Stimulated activated CD4-positive, alpha-beta T cell treated with anti-CD3 and anti-CD28 coated beads, Interleukin-1b, Interleukin-23, amount 100 ng/mL, for 4 hours (primary cell): ENCODE measurements around the gene IQSEC1.
A peak's percentile ranks its signal among the peaks of the same experiment; 100 is the strongest.

Experiments used
- DNase-seq, 2 donors: peaks; one replicate each; pipeline ENCODE4 v3.0.0-alpha.2; 2020; ENCODE audit warnings: low read depth in 2 of 2

Gene IQSEC1

DNA sequence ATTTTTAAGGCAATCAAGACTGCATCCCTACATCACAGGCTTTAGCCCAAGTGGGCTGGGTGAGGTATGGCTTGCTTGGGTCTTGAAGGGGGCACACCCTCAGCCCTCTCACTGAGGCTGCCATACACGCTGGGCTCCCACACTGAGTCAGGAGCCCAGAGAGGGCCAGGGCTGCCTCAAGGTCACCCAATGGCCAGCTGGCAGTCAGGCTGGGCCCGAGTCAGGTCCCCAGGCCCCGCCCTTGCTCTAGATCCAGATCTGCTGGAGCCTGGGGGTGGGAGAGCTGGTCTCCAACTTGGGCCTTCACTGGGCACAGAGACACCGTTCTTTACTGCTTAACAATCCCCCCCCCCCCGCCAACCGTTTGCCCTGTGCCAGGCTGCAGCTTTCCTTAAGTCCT lies 88.1 kb downstream of the IQSEC1 start:
- DNase-seq = no peak

DNA sequence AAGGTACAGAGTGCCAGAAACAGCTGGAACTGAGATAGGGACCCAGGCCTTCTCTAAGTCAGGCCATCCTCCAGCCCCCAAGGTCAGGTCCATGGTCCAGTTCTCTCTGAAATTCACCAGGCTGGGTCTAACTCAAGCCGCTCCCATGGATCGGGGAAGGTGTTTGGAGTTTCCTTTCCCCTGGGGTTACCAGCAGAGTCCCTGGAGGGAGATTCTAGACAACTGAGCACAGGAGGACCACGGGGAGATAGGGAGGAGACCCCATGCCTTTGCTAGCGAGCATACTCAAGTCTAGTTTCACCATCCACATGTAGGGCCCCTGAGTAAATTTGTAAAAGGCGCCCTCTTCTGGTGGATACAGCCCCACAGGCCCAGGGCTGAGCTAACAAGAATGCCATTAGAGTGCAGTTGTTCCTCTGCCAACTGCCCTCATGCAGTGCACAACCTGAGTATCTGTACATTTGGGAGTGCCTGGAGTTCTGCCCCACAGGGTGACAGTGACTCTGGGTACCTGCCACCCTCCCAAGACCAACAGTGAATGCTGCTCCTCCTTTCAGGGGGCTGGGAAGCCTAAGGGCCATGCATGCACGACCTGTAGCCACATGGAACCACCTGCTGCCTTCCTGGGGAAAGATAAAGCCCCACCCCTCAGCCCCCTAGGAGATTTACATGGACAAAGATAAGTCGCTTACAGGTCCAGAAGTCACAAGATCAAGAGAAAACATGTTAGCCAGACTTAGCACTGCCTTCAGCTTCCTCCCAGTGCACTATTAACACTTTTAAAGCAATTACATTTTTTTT lies 89.0 kb downstream of the IQSEC1 start:
- DNase-seq = peak; percentile 41

DNA sequence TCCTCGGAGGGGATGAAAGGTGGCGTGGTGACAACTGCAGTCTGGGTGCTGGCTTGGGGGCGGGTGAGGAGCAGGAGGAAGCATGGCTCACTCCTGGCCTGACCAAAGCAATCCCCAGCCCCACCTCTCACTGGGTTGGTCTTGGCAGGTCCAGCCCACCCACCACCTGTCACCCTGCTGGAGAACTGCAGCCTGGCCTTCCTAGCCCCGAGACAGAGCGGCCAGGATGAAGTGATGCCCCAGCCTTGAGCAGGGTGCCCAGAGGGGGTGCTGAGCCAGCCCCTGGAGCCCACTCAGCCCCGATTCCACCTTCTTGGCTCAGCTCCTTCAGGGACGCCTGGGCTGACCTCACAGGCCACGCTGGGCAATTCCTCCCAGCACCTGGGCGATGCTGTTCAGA lies 89.9 kb downstream of the IQSEC1 start:
- DNase-seq = no peak

DNA sequence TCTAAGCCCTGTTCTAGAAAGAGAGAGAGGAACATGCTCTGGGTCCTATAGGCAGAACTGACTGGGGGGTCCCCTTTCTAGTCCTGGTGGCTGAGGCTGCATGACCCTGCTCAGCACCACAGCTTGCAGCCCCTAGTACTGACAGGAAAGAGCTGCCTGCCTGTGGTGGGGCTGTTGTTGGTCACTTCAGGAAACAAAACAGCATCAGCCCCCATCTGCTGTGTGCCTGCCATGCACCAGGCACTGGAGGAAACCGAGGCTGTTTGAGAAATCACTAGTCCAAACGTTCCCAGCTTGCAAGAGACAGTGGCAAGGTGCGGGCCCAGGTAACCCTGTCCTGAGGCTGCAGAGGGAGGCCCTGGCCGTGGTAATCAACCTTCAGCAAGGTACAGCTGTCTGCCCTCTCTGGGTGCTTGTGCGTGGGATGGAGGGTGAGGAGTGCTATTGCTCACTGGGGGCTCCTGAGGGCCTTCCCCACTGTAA lies 90.6 kb downstream of the IQSEC1 start:
- DNase-seq = no peak

DNA sequence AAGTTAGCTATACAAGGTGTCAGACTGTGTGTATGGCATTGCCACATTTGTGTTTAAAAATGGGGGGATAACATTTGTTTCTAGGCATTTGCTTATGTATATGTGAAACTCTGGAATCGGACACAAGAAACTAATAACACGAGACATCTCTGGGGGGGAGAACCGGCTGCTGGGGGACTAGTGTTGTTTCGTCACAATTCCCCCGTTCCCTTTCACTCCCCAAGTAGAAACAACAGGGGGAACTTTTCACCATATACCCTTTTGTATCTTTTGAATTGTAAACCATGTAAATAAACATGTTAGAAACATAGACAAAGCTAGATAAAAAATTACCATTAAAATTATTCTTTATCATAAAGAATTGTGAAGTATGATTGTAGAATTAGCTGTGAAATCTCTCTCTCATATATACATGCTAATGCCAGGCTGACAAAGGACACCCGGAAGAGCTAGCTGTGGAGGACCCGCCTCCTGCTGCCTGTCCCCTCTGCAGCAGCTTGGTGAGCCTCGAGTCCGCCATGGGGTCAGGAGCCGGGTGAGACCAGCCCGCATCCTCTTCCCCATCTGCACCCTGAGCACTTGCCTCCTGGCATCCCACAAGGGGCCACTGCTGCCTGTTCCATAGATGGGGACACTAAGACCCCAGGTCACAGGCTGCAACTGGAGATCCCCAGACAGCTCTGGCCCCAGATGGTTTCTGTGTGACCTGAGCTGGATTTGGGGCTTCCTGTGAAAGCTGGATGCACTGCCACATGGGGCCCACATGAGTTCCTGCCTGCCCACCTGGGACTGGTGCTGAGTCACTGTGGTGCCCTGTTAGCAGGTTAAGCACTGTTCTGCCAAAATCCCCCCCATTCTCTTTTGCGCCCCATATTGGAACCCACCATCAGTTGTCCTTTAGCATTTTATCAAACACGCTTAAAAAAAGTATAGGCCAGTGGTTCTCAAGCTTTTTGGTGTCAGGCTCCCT lies 91.6 kb downstream of the IQSEC1 start:
- DNase-seq = no peak

DNA sequence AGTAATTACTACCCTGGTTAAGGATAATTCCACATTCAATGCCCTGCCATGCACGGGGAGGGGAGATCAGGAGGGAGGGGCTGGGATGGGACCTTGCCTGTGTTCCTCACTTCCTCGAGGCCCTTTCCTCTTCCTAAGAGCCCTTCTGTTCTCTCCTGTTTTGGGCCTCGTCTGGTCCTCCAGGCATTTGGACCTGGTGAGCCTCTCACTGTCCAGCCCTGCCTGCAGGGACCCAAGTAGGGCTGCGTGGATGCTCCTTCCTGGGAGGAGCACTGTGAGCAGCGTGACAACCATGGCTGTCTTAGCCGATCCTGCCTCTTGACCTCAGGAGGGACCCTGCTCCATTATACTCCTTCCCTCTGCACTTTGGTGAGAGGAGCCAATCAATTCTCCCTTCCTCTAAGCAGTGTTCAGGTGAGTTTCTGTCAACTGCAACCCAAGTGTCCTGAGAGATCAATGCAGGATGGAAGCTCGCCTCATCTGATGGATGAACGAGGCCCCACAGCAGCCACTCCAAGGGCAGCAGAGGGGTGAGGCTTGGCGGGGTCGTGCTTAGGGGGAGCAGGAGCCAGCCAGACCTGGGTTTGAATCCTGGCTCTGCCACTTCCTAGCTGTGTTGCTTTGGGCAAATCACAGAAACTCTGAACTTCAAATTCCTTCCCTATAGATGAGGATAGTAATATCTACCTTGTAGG lies 92.5 kb downstream of the IQSEC1 start:
- no peak for DNase-seq

DNA sequence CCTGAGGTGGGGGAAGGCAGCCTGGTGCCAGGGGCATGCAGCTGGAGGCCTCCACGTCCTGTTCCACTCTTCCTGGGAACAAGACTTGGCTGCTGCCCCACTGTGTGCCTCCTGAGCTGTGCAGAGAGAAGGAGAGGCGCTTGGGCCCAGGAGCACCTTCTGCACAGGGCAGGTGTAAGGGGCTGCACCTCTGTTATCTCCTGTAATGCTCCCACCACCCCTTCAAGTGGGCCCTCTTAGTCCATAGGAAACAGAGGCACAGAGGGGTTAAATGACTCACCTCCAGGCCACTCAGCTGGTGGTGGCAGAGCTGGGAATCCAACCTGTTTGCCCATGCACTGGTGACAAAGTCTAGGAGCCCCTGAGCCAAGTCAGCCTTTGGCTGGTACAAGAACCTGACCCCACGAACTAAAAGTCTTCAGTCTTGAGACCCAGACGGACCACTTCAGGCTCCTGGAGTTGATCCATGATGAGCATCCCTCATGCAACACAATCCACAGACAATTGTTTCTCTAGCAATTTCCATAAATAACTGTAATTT lies 93.2 kb downstream of the IQSEC1 start:
- DNase-seq = no peak

DNA sequence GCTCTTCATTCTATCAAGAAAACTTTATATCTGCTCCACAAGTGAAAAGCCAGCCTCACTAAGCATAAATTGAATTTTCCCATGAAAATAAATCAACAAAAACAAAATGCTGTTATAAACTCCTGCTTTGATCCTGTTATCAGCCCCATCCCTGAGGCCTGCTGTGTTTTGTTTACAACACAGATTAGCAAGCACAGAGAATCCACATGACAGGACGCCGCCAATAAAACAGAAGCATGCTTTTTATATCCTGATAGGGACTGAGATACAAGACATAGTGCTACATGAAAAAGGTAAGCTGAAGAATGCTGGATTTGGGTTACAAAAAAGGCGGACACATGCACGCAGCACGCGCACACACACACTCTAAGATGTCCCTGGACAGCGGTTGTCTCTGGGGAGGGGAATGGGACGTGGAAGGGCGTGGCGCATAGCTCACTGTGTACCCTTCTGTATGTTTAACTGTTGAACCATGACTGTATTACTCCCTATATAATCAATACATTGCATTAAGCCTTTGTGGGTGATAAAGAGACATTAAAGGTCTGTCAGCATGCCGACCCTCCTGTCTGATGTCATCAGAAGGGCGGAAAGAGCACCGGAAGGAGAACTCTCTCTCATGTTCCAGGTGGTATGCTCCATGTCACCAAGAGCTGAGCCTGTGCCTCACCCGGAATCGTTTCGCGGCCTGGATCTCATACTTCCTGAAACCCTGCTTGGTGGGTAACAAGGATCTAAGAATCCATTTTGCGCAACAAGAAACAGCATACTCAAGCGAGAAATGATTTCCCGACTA lies 93.9 kb downstream of the IQSEC1 start:
- no peak for DNase-seq

DNA sequence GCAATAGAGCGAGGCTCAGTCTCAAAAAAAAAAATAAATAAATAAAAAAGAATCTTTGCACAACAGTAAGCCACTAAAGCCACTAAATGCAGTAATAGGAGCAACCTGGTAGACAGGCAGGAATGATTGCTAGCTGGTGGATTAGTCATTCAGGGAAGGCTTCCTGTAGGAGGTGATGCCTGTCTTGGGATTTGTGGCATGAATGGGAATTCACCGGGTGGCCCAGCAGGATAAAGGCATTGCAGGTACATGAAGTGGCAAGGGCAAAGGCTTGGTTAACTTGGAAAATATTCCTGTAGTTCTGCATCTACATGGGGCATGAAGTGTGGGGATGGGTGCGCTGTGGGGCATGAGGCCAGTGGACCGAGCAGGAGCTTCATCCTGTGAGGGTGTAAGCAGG lies 94.5 kb downstream of the IQSEC1 start:
- no peak for DNase-seq

DNA sequence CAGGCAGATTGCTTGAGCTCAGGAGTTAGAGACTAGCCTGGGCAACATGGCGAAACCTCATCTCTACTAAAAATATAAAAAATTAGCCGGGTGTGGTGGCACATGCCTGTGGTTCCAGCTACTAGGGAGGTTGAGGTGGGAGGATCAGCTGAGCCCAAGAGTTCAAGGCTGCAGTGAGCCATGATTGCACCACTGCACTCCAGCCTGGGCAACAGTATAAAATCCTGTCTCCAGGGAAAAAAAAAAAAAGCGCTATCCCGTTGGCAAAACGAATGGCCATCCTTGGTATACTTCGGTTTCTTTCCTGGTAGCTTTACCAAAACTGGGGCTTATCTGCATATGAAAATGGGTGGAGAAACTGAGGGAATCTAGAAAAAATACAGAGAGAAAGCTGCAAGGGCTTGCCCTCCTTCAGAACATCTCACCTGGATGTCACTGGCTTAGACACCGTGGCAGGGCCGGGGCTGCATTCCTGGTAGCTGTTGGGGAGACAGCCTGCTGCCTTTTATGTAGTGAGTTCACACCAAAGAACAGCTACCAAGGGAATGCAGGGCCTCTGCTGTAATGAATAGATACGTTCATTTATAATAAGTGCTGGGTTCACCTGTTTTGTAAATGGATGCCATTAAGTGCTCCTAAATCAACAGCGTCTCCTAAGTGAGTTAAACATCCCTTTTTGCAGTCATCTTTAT lies 96.0 kb downstream of the IQSEC1 start:
- DNase-seq = no peak

DNA sequence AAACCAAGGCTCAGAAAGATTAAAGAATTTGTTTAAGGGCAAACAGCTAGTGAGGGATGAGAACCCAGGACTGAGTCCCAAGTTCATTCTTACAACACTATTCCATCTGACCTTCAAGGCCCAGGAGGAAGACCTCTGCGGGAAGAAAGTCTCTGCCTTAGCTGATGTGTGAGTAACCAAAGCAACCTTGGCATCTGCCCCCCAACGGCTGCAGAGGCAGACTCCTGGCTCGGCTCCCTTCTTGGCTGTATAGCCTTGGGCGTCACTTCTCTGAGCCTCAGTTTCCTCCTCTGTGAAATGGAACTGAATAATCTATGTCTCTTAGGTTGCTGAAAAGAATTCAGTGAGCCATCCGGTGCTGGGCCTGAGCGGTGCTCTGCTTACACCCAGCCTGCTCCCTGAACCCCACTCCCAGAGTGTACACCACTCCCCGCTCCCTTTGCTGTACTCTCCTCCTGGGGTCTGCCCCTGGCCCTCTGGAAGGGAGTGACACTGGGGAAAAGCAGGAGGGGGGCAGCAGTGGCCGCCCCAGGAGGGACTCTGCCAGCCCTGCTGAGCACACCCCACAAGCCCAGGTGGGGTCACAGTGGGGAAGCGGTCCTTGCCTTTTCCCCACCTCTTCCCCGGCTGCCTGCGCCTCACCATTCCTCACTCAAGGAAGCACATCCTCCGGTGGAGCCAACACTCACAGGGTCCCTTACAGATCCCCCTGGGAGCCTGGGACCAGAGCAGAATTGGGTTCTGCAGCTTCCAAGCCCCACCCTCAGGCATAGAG lies 97.3 kb downstream of the IQSEC1 start:
- no peak for DNase-seq

DNA sequence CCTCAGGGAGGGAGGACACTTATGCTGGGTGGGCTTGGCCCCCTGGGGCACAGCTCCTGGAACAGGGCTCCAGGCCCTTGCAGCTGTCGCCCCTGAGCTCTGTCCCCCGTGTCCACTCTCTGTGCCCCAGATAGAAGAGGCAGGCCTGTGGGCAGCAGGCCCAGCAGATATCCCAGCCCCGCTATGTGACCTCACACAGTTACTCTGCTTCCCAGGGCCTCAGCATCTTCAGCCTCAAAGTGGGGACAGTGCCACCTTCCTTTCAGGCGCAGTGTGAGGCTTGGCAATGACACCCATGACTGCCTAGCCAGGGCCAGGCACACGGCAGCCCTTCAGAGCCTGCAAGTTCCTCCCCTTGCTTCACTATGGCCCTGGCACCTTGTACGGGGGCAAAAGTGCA lies 98.4 kb downstream of the IQSEC1 start:
- DNase-seq = no peak

DNA sequence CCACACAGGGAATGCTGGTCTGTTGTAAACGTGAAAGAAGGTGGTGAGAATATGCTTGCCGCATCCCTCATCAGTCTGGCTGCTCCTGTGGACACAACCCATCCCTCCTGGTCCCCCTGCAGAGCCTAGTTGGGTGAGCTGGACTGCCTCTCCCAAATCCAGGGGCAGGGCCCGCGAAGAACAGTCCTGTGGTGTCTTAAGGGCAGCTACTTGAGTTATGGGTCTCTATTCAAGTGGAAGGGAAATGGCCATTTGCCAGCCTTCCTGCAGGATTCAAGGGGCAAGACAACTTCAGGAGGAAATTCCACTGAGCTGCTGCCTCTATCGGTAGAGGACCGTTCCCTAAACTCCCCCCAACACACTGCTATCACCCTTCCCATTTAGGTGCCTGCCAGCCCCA lies 98.9 kb downstream of the IQSEC1 start:
- no peak for DNase-seq

DNA sequence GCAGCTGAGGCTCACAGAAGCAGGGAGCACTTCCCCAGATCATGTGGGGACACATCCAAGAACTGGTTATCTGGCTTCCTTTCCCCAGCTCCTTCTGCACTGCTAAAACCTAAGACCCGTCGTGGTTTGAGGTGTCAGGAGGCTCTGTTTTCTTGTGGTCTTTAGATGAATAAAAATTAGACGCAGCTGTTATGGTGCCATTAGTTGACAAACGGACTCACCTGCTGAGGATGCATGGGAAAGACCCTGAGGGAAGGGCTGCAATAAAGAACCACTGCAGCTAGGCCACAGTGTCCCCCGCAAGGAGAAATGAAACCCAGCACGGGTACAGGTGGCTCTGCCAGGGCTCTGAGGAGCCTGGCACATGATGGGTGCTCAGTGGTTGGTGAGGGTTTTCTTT lies 99.4 kb downstream of the IQSEC1 start:
- DNase-seq = no peak

DNA sequence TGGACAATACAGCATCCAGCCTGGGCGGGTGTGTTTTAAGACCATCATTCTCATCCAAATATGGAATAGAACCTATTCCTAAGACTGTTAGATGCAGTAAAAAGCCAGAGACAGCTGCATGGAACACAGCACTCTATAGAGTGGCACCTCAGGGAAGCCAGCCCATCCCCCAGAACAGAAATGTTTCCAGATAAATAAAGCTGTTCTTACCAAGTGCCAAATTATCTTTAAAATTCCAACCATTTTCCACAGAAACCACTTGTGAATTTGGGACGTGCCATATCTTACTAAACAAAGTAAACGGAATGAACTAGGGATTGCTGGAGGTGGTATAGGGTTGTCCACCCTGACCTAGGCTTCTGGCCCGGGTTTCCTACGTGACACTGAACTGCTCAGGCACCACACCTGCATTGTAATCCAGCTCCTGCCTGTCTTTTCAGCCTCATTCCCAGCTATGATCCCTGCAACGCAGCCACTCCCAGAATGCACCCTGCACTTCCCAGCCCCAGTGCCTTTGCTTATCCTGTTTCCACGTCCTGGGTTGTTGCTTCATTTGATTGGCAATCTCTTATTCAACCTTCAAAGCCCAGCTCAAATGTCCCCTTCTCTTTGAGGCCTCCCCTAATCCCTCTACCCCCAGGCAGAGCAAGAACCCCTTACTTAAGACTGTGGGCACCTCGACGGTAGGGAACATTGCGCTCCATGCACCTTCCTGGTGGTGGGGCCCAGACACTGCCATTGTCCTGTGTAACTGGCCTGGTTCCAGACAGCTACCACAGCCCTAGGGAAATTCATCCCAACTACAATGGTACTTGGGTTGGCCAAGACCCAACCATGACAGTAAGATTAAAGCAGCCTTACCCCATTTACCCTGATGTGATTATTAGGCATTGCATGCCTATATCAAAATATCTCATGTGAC lies 100.2 kb downstream of the IQSEC1 start:
- no peak for DNase-seq

DNA sequence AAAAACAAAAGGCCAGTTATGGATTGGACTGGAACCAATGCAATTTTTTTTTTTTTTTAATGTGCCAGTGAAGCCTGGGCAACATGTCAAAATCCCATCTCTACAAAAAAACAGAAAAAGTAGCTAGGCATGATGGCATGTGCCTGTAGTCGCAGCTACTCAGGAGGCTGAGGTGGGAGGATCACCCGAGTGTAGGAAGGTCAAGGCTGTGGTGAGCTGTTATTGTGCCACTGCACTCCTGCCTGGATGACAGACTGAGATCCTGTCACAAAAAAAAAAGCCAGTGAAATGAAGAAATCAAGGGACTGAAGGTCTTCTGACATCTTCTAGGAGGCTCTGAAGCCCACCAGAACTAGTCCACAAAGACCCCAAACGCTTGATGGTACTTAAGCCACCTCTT lies 101.2 kb downstream of the IQSEC1 start:
- no peak for DNase-seq

DNA sequence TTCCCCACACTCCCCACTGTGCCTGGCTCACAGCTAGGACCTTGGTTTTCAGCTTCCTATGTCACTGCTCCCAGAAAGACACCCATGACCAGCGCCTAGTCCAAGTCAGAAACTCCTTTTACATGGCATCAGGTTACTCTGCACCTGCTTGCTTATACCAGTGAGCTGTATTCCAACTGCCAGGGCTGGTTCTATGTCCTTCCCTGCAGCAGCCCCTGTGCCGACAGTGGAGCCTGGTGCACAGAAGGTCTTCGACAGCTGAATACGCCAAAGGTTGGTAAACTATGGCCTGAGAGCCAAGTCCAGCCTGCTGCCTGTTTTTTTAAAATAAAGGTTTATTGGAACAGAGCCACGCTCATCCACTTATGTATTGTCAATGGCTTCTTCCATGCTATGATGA lies 102.5 kb downstream of the IQSEC1 start:
- no peak for DNase-seq

DNA sequence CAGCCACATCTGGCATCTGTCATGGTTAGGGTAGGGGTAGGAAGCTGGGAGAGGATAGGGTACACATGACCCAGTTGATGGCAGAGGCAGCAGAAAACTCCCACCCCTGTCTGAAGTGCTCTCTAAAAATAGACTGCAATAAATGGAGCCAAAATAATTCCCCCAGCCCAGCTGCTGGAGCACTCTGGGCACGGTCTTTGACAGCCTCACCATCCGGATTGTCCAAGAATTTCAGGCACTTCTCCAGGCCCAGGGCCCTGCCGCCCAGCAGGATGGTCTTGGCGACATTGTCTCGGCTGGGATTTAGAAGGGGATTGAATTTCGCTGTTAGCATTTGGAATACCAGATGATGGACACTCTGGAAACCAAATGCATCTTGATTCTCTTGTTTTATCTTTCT lies 103.7 kb downstream of the IQSEC1 start:
- DNase-seq = no peak

DNA sequence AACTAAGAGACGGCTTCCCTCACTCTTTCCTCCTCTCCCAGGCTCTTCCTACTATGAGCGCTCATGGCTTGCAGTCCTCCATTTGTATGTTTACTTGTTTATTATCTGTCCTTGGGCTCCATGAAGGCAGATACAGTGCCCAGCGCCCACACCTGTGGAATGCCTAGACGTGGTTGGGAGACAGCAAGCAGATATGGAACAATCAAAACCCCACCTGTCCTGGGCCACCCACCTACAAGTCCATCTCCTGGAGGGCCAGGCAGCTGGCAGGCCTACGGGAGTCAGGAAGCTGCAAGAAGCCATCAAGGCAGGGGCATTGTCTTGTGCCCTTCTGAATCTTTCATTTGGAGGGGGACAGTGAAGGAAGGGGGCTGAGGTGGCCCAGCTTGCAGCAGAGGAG lies 104.7 kb downstream of the IQSEC1 start:
- no peak for DNase-seq
